GM21528 (cell line): ENCODE measurements around the gene NUFIP1.

Source experiments
- ATAC-seq: cut with Tn5 transposase; IDR thresholded peaks from one replicate; pipeline ENCODE4 v1.9.1; 2021; ENCODE audit warnings: mild to moderate bottlenecking, moderate library complexity; ENCODE audit not compliant: unreplicated experiment, low FRiP score

The NUFIP1 gene

GRCh38 chr13:44894001-44894770 is 95.1 kb downstream of the NUFIP1 start:
- ATAC-seq = no peak
